GM18505 (cell line): ENCODE data around the gene TLCD1.

ENCODE experiments used
- ATAC-seq: cut with Tn5 transposase; IDR thresholded peaks from one replicate; pipeline ENCODE4 v1.9.1; 2021; ENCODE audit not compliant: unreplicated experiment
- POLR2A ChIP-seq: IDR thresholded peaks from 4 replicates; pipeline ENCODE4 v1.6.1; 2011; ENCODE audit warnings: borderline replicate concordance; ENCODE audit not compliant: insufficient read depth, insufficient read length; ENCODE audit errors: extremely low read depth

TLCD1 gene

DNA sequence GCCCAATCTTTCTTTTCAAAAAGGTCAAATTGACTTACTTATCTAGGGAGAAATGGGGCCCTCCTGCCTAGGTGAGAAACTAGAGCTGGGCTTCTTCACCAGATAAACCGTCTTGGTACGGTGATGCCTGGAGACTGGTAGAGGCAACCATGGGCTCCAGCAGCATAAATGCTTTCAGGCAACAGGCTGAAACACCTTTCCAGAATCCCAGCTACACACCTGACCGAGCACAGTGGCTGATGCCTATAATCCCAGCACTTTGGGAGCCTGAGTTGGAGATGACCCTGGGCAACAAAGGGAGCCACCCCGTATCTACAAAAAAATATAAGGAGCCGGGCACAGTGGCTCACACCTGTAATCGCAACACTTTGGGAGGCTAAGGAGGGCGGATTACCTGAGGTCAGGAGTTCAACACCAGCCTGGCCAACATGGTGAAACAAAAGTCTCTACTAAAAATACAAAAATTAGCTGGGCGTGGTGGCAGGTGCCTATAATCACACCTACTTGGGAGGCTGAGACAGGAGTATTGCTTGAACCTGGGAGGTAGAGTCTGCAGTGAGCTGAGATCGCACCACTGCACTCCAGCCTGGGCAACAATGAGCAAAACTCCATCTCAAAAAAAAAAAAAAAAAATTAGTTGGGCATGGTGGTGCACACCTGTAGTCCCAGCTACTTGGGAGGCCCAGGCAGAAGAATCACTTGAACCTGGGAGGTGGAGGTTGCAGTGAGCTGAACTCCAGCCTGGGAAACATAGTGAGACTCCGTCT, 25.8 kb upstream of the TLCD1 start:
- no peak for TF ChIP-seq POLR2A
- no peak for ATAC-seq

DNA sequence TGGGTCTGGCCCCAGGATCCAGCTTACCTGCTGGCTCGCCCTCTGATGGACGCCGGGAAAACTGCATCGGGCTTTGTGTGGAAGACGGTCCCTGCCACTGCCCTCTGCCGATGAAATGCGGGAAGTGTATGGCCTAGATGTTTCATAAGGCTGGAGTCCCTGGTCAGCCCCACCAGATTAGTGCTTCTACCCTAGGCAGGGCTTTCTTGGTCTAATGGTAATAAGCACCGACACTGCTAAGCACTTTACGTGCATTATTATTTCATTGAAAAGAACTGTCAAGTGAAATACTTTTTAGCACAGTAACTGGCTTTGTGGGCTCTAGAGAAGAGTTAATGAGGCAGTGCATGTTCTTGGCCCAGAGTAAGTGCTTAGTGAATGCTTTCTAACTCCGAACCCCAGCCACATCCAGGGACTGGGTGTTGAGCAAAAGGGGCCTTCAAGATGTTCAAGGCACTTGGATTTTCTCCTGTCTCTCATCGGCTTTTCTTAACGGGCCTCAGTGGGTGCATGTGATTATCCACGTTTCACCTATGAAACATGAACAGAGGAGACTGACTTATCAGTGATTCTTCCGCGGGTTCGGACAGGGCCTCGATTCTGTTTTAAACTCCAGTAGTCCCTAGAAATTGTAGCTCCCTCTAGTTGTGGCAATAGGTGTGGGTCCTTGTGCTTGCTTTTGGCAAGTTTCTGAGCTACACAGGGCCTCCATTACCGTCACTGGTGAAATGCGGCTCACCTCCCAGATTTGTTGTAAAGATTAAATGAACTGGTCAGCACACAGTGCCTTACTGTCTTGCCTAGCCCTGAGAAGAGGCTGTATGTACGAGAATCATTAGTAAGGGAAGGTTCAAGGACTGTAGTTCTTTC, 24.4 kb upstream of the TLCD1 start:
- peak; percentile 20 for TF ChIP-seq POLR2A
- ATAC-seq: peak; percentile 63

DNA sequence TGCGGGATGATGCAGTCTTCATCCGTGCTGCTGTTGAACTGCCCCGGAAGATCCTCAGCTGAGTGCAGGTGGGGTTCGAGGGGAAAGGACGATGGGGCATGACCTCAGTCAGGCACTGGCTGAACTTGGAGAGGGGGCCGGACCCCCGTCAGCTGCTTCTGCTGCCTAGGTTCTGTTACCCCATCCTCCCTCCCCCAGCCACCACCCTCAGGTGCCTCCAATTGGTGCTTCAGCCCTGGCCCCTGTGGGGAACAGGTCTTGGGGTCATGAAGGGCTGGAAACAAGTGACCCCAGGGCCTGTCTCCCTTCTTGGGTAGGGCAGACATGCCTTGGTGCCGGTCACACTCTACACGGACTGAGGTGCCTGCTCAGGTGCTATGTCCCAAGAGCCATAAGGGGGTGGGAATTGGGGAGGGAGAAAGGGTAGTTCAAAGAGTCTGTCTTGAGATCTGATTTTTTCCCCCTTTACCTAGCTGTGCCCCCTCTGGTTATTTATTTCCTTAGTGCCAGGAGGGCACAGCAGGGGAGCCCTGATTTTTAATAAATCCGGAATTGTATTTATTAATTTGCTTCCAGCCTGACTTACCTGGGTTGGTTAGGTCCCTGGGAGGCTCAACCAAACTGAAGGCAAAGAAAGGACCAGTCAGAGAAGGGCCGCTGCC, 23.6 kb upstream of the TLCD1 start:
- no peak for ATAC-seq
- no peak for TF ChIP-seq POLR2A

DNA sequence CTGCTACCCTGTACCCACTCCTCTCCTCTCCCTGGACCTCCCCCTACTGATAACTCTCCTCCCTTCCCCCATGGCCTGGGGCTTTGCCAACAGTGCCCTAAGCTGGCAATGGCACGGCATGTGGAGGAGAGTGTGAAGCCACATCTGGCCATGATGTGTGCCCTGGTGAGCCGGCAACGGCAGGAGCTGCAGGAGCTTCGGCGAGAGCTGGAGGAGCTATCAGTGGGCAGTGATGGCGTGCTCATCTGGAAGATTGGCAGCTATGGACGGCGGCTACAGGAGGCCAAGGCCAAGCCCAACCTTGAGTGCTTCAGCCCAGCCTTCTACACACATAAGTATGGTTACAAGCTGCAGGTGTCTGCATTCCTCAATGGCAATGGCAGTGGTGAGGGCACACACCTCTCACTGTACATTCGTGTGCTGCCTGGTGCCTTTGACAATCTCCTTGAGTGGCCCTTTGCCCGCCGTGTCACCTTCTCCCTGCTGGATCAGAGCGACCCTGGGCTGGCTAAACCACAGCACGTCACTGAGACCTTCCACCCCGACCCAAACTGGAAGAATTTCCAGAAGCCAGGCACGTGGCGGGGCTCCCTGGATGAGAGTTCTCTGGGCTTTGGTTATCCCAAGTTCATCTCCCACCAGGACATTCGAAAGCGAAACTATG, 23.0 kb upstream of the TLCD1 start:
- no peak for TF ChIP-seq POLR2A

DNA sequence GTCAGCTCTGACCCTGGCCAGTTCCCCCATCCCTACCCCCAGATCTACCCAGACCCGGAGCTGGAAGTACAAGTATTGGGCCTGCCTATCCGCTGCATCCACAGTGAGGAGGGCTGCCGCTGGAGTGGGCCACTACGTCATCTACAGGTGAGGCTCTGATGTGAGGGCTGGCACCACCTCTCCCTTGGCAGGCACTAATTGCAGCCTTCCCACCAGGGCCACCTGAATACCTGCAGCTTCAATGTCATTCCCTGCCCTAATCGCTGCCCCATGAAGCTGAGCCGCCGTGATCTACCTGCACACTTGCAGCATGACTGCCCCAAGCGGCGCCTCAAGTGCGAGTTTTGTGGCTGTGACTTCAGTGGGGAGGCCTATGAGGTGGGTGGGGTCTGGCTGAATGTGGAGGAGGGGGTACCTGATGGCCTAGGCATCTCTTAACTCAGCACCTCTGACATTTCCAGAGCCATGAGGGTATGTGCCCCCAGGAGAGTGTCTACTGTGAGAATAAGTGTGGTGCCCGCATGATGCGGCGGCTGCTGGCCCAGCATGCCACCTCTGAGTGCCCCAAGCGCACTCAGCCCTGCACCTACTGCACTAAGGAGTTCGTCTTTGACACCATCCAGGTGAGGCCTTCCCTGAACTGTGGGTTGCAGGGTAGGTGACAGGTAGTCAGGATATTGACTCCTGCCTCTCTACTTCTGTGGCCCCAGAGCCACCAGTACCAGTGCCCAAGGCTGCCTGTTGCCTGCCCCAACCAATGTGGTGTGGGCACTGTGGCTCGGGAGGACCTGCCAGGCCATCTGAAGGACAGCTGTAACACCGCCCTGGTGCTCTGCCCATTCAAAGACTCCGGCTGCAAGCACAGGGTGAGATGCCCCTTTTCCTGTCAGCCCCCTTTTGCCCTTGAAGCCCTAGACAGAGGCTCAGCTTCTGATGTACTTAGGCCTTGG, 22.0 kb upstream of the TLCD1 start:
- no peak for ATAC-seq
- no peak for TF ChIP-seq POLR2A

More for the DNA sequence above, 23.0 kb upstream of the TLCD1 start:
- no peak for ATAC-seq

DNA sequence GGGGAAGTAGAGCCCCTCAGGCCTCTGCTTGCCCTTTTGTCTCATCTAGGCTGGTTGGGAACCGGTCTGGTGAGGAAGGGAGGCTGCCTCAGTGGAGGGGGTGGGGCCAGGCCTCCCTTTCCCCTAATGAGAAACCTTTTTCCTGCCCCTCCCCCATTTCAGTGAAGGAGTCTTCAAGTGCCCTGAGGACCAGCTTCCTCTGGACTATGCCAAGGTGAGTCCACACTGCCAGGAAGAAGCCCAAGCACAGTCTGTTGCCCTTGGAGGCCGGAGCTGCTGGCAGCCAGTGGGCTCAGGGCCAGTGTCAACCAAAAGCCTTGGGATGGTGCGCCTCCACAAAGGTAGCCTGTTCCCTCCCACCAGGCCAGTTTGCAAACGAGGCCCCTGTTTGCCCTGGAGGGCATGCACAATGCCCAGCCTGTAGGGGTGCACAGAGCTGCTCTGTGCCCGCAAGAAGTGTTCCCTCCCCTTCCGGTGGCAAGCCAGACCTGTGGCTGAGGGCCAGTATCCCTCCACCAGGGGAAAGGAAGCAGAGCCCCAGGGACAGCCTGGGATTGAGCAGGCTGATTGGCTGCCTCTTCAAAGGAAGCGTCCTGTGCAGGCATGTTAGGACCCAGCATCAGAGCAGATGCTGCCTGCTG, 21.1 kb upstream of the TLCD1 start:
- TF ChIP-seq POLR2A: no peak
- ATAC-seq: no peak

DNA sequence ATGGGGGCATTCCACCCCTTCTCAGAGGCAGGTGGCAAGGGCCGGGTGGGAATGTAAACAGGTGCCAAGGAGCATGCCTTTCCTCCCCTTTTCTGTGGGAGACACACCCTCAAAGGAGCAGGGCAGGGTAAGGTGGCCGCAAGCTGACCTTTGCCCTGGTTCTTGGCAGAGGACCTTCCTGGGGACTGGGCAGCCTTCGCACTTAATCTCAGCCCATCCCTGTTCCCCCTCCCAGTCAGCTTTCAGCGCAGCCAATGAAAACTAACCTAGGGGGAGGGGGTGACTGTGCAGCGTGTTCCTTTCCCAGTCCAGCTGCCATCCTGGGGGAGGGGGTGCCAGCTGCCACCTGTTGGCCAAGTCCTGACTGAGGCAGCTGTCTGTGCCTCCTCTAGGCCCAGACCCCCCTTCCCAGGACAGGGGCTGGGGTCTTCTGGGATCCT, 20.6 kb upstream of the TLCD1 start:
- no peak for ATAC-seq
- no peak for TF ChIP-seq POLR2A

DNA sequence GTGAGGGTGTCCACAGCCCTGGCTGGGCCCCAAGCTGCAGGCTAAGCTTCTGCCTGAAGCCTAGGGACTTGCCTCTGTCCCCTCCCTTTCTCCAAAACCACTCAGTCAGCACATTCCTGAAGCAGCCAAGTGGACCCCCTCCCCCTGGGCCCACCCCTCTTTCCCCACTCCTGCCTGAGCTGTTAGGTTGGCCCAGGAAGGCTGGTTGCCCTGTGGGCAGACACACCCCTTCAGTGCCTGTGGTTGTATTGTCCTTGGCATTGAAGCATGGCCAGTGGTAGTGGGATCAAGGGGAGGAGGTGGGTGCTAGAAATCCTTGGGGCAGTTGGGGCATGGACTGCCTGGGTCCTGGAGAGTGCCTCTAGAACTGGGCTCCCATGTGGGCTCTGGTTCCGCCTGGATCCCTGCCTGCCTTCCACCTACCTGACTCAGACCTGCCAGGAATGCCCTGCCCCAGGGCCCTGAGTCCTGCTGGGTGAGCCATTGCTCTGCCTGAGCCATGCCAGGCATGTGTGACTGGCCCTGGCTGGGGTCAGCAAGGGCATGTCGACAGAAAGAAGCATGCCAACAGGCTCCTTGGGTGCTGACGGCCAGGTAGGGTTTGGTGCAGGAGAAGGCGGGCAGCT, 19.9 kb upstream of the TLCD1 start:
- ATAC-seq: no peak
- no peak for TF ChIP-seq POLR2A

DNA sequence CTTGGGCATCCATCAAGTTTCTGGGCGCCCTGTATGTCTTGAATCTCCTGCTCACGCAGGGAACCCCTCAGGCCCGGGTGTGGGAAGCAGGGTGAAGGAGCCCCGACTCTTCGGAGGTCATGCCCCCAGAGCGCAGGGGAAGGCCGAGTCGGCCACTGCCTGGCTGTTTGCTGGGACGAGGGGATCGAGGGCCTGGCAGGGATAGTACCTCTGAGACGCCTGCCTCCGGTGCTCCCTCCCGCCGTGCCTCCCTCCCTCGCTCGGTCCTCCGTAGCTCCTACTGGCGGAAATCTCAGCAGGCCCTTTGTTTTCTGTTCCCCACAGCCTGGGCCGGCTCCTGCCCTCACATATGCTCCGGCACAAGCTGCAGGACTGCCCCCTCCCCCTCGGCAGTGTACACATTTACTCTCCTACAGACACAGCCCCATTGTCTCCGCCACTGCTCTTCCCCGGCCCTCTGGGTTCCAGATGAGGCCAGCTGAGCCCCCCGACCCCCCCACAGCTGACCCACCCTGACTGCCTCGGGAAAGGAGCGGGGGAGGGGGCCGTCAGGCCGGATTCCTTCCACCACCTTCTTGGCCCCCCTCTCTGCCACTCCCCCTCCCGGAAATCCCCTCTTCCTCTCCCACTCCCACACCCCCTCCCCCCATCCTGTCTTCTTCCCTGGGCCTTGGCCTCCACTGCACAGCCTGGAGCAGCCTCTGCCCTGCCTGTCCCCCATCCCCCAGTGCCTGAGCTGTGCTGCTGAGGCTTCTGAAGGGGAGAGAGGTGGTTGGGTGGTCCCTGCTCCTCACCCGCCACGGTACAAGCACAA, 19.1 kb upstream of the TLCD1 start:
- TF ChIP-seq POLR2A: peak; percentile 38
- ATAC-seq: no peak

DNA sequence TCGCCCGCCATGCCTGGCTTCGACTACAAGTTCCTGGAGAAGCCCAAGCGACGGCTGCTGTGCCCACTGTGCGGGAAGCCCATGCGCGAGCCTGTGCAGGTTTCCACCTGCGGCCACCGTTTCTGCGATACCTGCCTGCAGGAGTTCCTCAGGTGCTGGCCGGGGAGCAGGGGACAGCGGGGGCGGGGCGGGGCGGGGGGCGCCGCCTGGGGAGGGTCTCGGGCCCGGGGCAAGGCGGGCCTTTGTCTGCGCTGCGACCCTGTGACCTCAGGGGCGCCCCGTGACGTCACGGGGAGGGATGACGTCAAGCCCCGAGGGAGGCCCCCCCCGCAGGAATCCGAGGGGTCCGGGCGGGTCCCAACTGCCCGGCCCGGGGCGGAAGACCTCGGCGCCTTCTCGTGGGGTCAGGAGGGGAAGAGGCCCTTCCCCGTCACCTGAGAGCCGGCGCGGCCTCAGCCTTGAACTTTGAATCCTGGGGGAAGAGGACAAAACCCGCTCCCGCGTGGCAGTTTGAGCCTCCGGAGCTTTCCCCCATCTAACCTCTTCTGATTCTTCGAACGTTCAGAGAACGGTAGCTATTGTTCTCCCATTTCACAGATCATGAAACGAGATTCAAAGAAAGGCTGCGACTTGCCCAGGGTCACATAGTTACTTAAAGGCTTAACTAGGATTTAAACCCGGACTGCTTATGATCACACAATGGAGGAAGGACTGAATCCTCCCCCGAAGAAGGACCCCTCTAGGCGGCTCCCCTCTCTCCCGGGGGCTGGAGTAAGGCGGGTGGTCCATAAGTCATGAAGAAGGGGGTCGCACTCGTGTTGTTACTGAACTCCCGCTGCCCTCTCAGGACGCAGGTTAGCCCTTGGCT, 18.3 kb upstream of the TLCD1 start:
- TF ChIP-seq POLR2A: no peak
- ATAC-seq: no peak
